ENCODE results near the gene INSYN2A.

Gene INSYN2A

GRCh38 chr10:127151981-127152699 lies 44.3 kb downstream of the INSYN2A start:
- DNase-seq = no peak

DNA sequence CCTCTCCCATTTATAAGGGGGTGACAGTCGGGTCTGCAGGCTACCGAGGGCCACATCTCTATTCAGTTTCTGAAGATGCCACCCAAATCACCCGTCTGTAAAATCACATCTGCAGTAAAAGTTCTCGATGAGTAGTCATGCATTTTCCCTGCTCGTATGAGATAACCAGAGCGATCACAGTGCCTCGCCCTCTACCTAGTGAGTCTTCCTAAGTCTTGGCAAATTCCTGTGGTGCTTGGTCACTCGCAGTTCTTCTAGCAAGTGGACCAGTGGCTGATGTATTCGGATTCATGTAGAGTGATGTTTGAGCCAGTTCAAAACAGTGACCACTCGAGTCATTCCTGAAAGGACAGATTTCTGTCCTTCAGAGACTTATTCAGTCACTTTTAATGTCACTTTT lies 44.9 kb downstream of the INSYN2A start:
- DNase-seq = no peak

- peak; percentile 81 for DNase-seq
Measured at GRCh38 chr10:127150136-127150535, 46.3 kb downstream of the INSYN2A start.

DNA sequence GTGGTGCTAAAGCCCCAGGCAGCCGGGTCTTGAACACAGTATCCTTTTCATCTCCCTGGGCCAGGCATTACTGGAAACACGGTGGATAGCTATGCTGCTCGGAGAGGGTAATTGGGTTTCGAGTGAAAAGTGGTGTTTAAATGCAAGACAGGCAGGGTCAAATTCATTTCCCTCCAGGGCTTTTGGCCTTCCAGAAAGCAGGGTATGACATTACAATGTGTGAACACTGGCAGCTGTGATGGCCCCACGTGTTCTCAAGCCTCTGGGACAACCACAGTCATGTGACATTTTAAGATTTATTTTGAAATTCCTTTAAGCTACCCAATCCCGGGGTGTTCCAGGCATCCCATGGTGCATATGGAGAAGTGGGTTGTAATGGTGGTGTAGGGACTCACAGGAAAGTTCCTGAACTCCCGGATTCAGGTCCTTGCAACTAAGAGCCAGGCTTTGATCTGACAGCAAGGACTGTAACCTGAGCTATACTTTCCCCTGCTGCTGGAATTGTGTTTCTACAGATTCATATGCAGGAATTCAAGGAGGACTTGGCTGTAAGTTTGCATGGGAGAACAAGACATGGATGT lies 46.8 kb downstream of the INSYN2A start:
- peak; percentile 46 for DNase-seq

DNA sequence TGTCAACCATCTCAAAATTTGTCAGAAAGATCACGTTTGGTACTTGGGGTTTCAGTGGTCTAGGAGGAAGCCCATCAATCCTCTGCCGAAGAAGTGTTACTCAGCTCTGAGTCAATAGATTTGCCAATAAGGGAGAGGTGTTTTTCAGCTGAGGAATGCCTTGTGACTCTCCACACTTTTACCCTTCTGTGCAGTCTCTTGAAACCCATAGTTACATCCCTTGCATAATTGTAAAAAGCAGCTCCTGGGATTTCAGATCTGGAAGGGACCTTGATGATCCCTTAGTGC lies 47.5 kb downstream of the INSYN2A start:
- DNase-seq = peak; percentile 81

- peak; percentile 89 for DNase-seq
Measured at GRCh38 chr10:127148066-127148932, 48.1 kb downstream of the INSYN2A start.

DNA sequence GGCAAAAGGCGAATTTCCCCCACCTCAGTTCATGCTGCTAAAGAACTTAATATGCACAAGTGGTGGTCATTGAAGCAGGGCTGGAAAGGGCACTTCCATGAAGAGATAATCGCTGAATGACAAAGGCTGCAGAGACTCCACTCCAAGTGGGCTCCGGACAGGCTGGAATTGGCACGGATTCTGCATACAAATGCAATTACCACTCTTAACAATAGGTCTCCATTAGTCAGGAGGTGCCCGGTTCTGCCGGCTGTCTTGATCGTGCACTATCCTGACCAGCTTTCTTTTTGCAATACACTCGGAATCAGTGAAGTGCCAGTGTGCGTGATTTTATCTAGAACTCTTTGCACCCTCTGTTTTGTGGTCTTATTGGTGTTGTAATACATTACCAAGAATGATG lies 49.7 kb downstream of the INSYN2A start:
- DNase-seq = no peak
